NCI-H146 (cell line): ENCODE measurements around the gene CLDN9.
A peak's percentile ranks its signal among the peaks of the same experiment; 100 is the strongest.

Experiments
- DNase-seq: peaks from one replicate; lab custom pipeline; 2025; lab: John Stamatoyannopoulos, UW

The CLDN9 gene

GRCh38 chr16:2974319-2975056, 38.2 kb upstream of the CLDN9 start:
- no peak for DNase-seq

- DNase-seq = no peak
These were observed 37.4 kb upstream of the CLDN9 start for GRCh38 chr16:2975161-2975795.

GRCh38 chr16:2976201-2976600, 36.5 kb upstream of the CLDN9 start:
- no peak for DNase-seq

GRCh38 chr16:2976673-2977072, 36.0 kb upstream of the CLDN9 start:
- DNase-seq = no peak

GRCh38 chr16:2977440-2977839, 35.3 kb upstream of the CLDN9 start:
- no peak for DNase-seq

- DNase-seq = peak; percentile 38
These were observed 33.0 kb upstream of the CLDN9 start for GRCh38 chr16:2979669-2980226.

GRCh38 chr16:2980227-2981176, 32.2 kb upstream of the CLDN9 start, which contains the start of gene PKMYT1:
PKMYT1 (minus strand) TSS chr16:2980446; CDS start chr16:2979657, 789 bp downstream.
- DNase-seq = peak; percentile 92

- DNase-seq = no peak
These were observed 31.4 kb upstream of the CLDN9 start for GRCh38 chr16:2981177-2981898.

- DNase-seq = no peak
These were observed 30.8 kb upstream of the CLDN9 start for GRCh38 chr16:2981899-2982250.

- no peak for DNase-seq
These were observed 30.3 kb upstream of the CLDN9 start for GRCh38 chr16:2982402-2982801.

GRCh38 chr16:2983706-2984136, 29.0 kb upstream of the CLDN9 start:
- DNase-seq = peak; percentile 81

GRCh38 chr16:2985462-2985861, 27.3 kb upstream of the CLDN9 start:
- no peak for DNase-seq

- DNase-seq = no peak
These were observed 26.8 kb upstream of the CLDN9 start for GRCh38 chr16:2985893-2986355.

- DNase-seq = no peak
These were observed 26.0 kb upstream of the CLDN9 start for GRCh38 chr16:2986623-2987188.

GRCh38 chr16:2987286-2987685, 25.4 kb upstream of the CLDN9 start:
- no peak for DNase-seq

GRCh38 chr16:2987833-2988232, 24.9 kb upstream of the CLDN9 start:
- DNase-seq = peak; percentile 28

GRCh38 chr16:2988590-2989099, 24.1 kb upstream of the CLDN9 start:
- DNase-seq = no peak

GRCh38 chr16:2990891-2991290, 21.8 kb upstream of the CLDN9 start:
- DNase-seq = no peak

GRCh38 chr16:2991566-2992261, 21.0 kb upstream of the CLDN9 start:
- DNase-seq = no peak

GRCh38 chr16:2992383-2993081, 20.2 kb upstream of the CLDN9 start:
- DNase-seq = no peak
